K562 (cell line): Measurements from ENCODE around the gene HDAC7. TPM values are rescaled to one million over a fixed set of nuclear protein-coding genes. Genes with fewer than 3 reads are reported as not detected.
A peak's percentile ranks its signal among the peaks of the same experiment; 100 is the strongest.

ENCODE experiments used
- CTBP1 ChIP-seq: fragments of 450-650 bp; IDR thresholded peaks from 2 replicates; pipeline ENCODE4 v1.6.1; 2016; ENCODE audit warnings: borderline replicate concordance
- HMG20A ChIP-seq: fragments of 450-650 bp; formaldehyde crosslinking; conservative IDR thresholded peaks from 2 replicates; pipeline ENCODE4 v1.4.0; 2020; ENCODE audit warnings: mild to moderate bottlenecking, mixed read lengths
- LARP7 ChIP-seq: fragments of 450-650 bp; IDR thresholded peaks from 2 replicates; pipeline ENCODE4 v1.6.1; 2016
- SIRT6 ChIP-seq: IDR thresholded peaks from one replicate; pipeline ENCODE4 v1.6.1; 2012; ENCODE audit warnings: low read depth, mild to moderate bottlenecking, control low read depth, inconsistent platforms, low read length, moderate library complexity
- TAF9B ChIP-seq: fragments of 450-650 bp; IDR thresholded peaks from 2 replicates; pipeline ENCODE4 v1.6.1; 2018; ENCODE audit warnings: mild to moderate bottlenecking; ENCODE audit not compliant: partially characterized antibody
- ZC3H11A ChIP-seq: IDR thresholded peaks from 2 replicates; pipeline ENCODE4 v1.6.1; 2012; ENCODE audit warnings: low read depth, low read length, improper control_type of control experiment
- ZKSCAN3 ChIP-seq: fragments of 250-450 bp; sonication (Bioruptor Pico); IDR thresholded peaks from 2 replicates; pipeline ENCODE4 v1.4.0; 2020
- ZNF408 ChIP-seq: fragments of 250-450 bp; sonication (Bioruptor Pico); IDR thresholded peaks from 2 replicates; pipeline ENCODE4 v1.4.0; 2020; ENCODE audit warnings: low read depth, mild to moderate bottlenecking, moderate library complexity
- polyA plus RNA-seq, 8 experiments: library from polyadenylated mRNA; depleted of rRNA in 4 of 8; stranded (reverse) in 5 of 8; unstranded in 3 of 8; fragments of >200 nt; fragmentation: Nextera tagmentation in 2 of 8; fragmentation: Illumina TruSeq in 1 of 8; extraction: Ambion mirVana in 2 of 8; extraction: Trizol in 1 of 8; gene quantifications; 2 replicates each; pipeline versions ENCODE4 v1.2.1 to v1.2.3, GENCODE V29; 2011 to 2014; ENCODE audit warnings: inconsistent platforms in 1 of 8, missing spikeins in 1 of 8
- total RNA-seq, 7 experiments: library from RNA; depleted of rRNA in 6 of 7; stranded (reverse); fragments of >200 nt in 6 of 7; fragmentation: Illumina TruSeq in 2 of 7; extraction: Trizol in 2 of 7; gene quantifications; 2 replicates each; pipeline versions ENCODE4 v1.2.1 to v1.2.3, GENCODE V29; 2011 to 2021; ENCODE audit warnings: low replicate concordance in 1 of 7
- TF ChIP-seq, protein P1 (sequence below): fragments of 450-650 bp; IDR thresholded peaks from 2 replicates; pipeline ENCODE4 v1.6.1; 2017; ENCODE audit warnings: antibody characterized with exemption, mild to moderate bottlenecking
- TF ChIP-seq, protein P2 (sequence below): sonication (generic); formaldehyde crosslinking; IDR thresholded peaks from 2 replicates; pipeline ENCODE4 v1.8.1; 2022; ENCODE audit warnings: missing genetic modification reagents
- TF ChIP-seq, protein P3 (sequence below): fragments of 450-650 bp; IDR thresholded peaks from 2 replicates; pipeline ENCODE4 v1.6.1; 2016; ENCODE audit warnings: low read depth
- TF ChIP-seq, protein P4 (sequence below): fragments of 450-650 bp; IDR thresholded peaks from one replicate; pipeline ENCODE4 v1.6.1; 2018; ENCODE audit warnings: mild to moderate bottlenecking, moderate library complexity; ENCODE audit not compliant: partially characterized antibody

Gene HDAC7
- total and polyA plus RNA-seq, 9 of the 15 experiments (the other 6 are each of a cell fraction or from before 2014, with no cell fraction given), result 2.5 to 129 (median 31.1) TPM

DNA sequence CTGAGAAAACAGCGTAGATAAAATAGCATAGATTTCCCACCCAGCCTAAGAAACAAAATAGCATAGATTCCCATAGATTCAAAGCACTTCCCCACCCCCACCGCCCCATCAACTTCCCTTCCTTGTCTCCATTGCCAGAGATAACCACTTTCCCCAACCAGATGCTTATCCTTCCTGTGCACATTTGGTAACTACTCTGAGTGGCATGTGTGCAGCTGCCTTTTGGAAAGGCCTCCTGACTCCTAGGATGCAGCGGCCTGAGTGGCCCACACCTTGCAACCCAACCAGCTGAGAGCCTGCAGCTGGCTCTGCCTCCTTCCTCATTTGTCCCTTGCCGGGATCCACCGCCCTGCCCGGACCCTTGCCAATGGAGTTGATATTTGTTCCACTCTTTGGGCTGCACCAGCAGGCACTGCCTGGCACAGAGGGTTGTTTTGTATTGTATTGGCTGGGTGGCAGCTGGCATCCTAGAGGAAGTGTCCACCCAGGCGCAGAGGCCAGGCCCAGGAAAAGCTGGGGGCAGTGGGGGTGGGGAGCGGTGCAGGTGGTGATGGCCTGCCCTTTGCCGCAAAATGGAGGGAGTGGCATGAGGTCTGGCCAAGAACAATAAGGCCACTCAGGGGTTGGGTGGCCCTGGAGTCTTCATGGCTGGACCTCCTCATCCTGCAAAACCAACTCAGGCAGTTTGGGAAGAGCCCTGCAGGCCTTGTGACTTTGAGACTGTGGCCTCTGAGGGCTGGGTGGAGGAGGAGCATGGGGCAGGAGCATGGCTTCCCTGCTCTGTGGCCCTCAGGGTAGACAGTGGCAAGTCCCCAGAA, 41.8 kb downstream of the HDAC7 start (continued):
- TF ChIP-seq, protein P1, sequence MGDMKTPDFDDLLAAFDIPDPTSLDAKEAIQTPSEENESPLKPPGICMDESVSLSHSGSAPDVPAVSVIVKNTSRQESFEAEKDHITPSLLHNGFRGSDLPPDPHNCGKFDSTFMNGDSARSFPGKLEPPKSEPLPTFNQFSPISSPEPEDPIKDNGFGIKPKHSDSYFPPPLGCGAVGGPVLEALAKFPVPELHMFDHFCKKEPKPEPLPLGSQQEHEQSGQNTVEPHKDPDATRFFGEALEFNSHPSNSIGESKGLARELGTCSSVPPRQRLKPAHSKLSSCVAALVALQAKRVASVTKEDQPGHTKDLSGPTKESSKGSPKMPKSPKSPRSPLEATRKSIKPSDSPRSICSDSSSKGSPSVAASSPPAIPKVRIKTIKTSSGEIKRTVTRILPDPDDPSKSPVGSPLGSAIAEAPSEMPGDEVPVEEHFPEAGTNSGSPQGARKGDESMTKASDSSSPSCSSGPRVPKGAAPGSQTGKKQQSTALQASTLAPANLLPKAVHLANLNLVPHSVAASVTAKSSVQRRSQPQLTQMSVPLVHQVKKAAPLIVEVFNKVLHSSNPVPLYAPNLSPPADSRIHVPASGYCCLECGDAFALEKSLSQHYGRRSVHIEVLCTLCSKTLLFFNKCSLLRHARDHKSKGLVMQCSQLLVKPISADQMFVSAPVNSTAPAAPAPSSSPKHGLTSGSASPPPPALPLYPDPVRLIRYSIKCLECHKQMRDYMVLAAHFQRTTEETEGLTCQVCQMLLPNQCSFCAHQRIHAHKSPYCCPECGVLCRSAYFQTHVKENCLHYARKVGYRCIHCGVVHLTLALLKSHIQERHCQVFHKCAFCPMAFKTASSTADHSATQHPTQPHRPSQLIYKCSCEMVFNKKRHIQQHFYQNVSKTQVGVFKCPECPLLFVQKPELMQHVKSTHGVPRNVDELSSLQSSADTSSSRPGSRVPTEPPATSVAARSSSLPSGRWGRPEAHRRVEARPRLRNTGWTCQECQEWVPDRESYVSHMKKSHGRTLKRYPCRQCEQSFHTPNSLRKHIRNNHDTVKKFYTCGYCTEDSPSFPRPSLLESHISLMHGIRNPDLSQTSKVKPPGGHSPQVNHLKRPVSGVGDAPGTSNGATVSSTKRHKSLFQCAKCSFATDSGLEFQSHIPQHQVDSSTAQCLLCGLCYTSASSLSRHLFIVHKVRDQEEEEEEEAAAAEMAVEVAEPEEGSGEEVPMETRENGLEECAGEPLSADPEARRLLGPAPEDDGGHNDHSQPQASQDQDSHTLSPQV, result peak; percentile 54
- TF ChIP-seq LARP7 (no peak), ZC3H11A (no peak), SIRT6 (no peak), TAF9B (no peak), ZKSCAN3 (CRISPR knock-in tag) (no peak), CTBP1 (peak; percentile 93), ZNF408 (no peak), HMG20A (CRISPR knock-in tag) (no peak)
- TF ChIP-seq, protein P2, sequence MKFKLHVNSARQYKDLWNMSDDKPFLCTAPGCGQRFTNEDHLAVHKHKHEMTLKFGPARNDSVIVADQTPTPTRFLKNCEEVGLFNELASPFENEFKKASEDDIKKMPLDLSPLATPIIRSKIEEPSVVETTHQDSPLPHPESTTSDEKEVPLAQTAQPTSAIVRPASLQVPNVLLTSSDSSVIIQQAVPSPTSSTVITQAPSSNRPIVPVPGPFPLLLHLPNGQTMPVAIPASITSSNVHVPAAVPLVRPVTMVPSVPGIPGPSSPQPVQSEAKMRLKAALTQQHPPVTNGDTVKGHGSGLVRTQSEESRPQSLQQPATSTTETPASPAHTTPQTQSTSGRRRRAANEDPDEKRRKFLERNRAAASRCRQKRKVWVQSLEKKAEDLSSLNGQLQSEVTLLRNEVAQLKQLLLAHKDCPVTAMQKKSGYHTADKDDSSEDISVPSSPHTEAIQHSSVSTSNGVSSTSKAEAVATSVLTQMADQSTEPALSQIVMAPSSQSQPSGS (CRISPR knock-in tag), result no peak
- TF ChIP-seq, protein P3, sequence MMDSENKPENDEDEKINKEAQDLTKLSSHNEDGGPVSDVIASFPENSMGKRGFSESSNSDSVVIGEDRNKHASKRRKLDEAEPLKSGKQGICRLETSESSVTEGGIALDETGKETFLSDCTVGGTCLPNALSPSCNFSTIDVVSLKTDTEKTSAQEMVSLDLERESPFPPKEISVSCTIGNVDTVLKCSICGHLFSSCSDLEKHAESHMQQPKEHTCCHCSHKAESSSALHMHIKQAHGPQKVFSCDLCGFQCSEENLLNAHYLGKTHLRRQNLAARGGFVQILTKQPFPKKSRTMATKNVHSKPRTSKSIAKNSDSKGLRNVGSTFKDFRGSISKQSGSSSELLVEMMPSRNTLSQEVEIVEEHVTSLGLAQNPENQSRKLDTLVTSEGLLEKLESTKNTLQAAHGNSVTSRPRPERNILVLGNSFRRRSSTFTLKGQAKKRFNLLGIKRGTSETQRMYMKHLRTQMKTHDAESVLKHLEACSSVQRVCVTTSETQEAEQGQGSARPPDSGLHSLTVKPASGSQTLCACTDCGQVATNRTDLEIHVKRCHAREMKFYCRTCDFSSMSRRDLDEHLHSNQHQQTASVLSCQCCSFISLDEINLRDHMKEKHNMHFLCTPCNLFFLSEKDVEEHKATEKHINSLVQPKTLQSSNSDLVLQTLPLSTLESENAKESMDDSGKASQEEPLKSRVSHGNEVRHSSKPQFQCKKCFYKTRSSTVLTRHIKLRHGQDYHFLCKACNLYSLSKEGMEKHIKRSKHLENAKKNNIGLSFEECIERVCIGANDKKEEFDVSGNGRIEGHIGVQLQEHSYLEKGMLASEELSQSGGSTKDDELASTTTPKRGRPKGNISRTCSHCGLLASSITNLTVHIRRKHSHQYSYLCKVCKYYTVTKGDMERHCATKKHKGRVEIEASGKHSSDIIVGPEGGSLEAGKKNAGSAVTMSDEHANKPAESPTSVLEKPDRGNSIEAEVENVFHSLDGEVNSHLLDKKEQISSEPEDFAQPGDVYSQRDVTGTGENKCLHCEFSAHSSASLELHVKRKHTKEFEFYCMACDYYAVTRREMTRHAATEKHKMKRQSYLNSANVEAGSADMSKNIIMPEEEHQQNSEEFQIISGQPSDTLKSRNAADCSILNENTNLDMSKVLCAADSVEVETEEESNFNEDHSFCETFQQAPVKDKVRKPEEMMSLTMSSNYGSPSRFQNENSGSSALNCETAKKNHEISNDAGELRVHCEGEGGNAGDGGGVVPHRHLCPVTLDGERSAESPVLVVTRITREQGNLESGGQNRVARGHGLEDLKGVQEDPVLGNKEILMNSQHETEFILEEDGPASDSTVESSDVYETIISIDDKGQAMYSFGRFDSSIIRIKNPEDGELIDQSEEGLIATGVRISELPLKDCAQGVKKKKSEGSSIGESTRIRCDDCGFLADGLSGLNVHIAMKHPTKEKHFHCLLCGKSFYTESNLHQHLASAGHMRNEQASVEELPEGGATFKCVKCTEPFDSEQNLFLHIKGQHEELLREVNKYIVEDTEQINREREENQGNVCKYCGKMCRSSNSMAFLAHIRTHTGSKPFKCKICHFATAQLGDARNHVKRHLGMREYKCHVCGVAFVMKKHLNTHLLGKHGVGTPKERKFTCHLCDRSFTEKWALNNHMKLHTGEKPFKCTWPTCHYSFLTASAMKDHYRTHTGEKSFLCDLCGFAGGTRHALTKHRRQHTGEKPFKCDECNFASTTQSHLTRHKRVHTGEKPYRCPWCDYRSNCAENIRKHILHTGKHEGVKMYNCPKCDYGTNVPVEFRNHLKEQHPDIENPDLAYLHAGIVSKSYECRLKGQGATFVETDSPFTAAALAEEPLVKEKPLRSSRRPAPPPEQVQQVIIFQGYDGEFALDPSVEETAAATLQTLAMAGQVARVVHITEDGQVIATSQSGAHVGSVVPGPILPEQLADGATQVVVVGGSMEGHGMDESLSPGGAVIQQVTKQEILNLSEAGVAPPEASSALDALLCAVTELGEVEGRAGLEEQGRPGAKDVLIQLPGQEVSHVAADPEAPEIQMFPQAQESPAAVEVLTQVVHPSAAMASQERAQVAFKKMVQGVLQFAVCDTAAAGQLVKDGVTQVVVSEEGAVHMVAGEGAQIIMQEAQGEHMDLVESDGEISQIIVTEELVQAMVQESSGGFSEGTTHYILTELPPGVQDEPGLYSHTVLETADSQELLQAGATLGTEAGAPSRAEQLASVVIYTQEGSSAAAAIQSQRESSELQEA, result 0 out of 2 replicates have a peak, but pooled peaks have one; percentile 20
- TF ChIP-seq, protein P4, sequence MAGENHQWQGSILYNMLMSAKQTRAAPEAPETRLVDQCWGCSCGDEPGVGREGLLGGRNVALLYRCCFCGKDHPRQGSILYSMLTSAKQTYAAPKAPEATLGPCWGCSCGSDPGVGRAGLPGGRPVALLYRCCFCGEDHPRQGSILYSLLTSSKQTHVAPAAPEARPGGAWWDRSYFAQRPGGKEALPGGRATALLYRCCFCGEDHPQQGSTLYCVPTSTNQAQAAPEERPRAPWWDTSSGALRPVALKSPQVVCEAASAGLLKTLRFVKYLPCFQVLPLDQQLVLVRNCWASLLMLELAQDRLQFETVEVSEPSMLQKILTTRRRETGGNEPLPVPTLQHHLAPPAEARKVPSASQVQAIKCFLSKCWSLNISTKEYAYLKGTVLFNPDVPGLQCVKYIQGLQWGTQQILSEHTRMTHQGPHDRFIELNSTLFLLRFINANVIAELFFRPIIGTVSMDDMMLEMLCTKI, result no peak
